ENCODE data around the gene PDRG1.

The PDRG1 gene

GRCh38 chr20:31945319-31945718 lies 6.5 kb downstream of the PDRG1 start:
- in situ Hi-C loops (cut with HindIII; ENCODE audit: low sequenced_read_pairs) = no loop called here

GRCh38 chr20:31943052-31943471 lies 8.8 kb downstream of the PDRG1 start:
- DNase-seq (ENCODE audit: low read depth, low spot score) = no peak
- no peak overlapping the region for H3K4me3 ChIP-seq (ENCODE audit: low read depth, low read length)
- in situ Hi-C loops (cut with HindIII; ENCODE audit: low sequenced_read_pairs) = no loop called here
- no peak for TF ChIP-seq CTCF (IDR thresholded peaks at IDR 0.05; ENCODE audit: low read depth, low read length)

More at GRCh38 chr20:31945319-31945718, 6.5 kb downstream of the PDRG1 start:
- DNase-seq (ENCODE audit: low read depth, low spot score) = no peak
- no peak for TF ChIP-seq CTCF (IDR thresholded peaks at IDR 0.05; ENCODE audit: low read depth, low read length)
- no peak overlapping the region for H3K4me3 ChIP-seq (ENCODE audit: low read depth, low read length)

GRCh38 chr20:31939661-31940060 lies 12.2 kb downstream of the PDRG1 start:
- no peak for DNase-seq (ENCODE audit: low read depth, low spot score)
- TF ChIP-seq CTCF (IDR thresholded peaks at IDR 0.05; ENCODE audit: low read depth, low read length) = no peak
- in situ Hi-C loops (cut with HindIII; ENCODE audit: low sequenced_read_pairs) = no loop called here
- H3K4me3 ChIP-seq (ENCODE audit: low read depth, low read length) = no peak overlapping the region

GRCh38 chr20:31937820-31938219 lies 14.0 kb downstream of the PDRG1 start:
- no peak for DNase-seq (ENCODE audit: low read depth, low spot score)
- in situ Hi-C loops (cut with HindIII; ENCODE audit: low sequenced_read_pairs) = no loop called here
- H3K4me3 ChIP-seq (ENCODE audit: low read depth, low read length) = no peak overlapping the region
- TF ChIP-seq CTCF (IDR thresholded peaks at IDR 0.05; ENCODE audit: low read depth, low read length) = no peak

GRCh38 chr20:31936420-31936819 lies 15.4 kb downstream of the PDRG1 start:
- TF ChIP-seq CTCF (IDR thresholded peaks at IDR 0.05; ENCODE audit: low read depth, low read length) = no peak
- no peak for DNase-seq (ENCODE audit: low read depth, low spot score)
- in situ Hi-C loops (cut with HindIII; ENCODE audit: low sequenced_read_pairs) = no loop called here
- no peak overlapping the region for H3K4me3 ChIP-seq (ENCODE audit: low read depth, low read length)

- no peak for DNase-seq (ENCODE audit: low read depth, low spot score)
- in situ Hi-C loops (cut with HindIII; ENCODE audit: low sequenced_read_pairs) = no loop called here
- H3K4me3 ChIP-seq (ENCODE audit: low read depth, low read length) = no peak overlapping the region
Observed at GRCh38 chr20:31934968-31935764, 16.7 kb downstream of the PDRG1 start.

More at GRCh38 chr20:31934968-31935764, 16.7 kb downstream of the PDRG1 start:
- TF ChIP-seq CTCF (IDR thresholded peaks at IDR 0.05; ENCODE audit: low read depth, low read length) = peak; percentile 2
